GM23248 (cell line): ENCODE data around the gene USP6. TPM values are rescaled to one million over a fixed set of nuclear protein-coding genes. Genes with fewer than 3 reads are reported as not detected.
"Not testable (repeated sequence)": the region's sequence is repeated elsewhere in the genome, so short reads cannot be mapped to it uniquely, and the experiment has no call there.

ENCODE experiments used
- DNase-seq: peaks from one replicate; pipeline ENCODE4 v3.0.0-alpha.2; 2015
- H2AFZ ChIP-seq: fragments of 200-600 bp; sonication (generic); 2 replicates; pipeline ENCODE4 v1.6.1; 2016; ENCODE audit warnings: antibody characterized with exemption
- H3F3A ChIP-seq: fragments of 200-600 bp; sonication (generic); 2 replicates; pipeline ENCODE4 v1.6.1; 2016; ENCODE audit warnings: mild to moderate bottlenecking, antibody characterized with exemption, mixed run types; ENCODE audit not compliant: insufficient read depth
- H3K27ac ChIP-seq: fragments of 200-600 bp; sonication (generic); 2 replicates; pipeline ENCODE4 v1.5.1; 2016; ENCODE audit warnings: mild to moderate bottlenecking
- H3K27me3 ChIP-seq: fragments of 200-600 bp; sonication (generic); replicated peaks from 2 replicates; pipeline ENCODE4 v1.6.1; 2016; ENCODE audit warnings: mild to moderate bottlenecking; ENCODE audit not compliant: insufficient read depth
- H3K36me3 ChIP-seq: fragments of 200-600 bp; sonication (generic); 2 replicates; pipeline ENCODE4 v1.6.1; 2016; ENCODE audit warnings: low read depth, mild to moderate bottlenecking
- H3K4me1 ChIP-seq: fragments of 200-600 bp; sonication (generic); 2 replicates; pipeline ENCODE4 v1.6.1; 2016; ENCODE audit warnings: mild to moderate bottlenecking; ENCODE audit not compliant: insufficient read depth
- H3K4me2 ChIP-seq: fragments of 200-600 bp; sonication (generic); one replicate; pipeline ENCODE4 v1.6.1; 2016; ENCODE audit warnings: mild to moderate bottlenecking; ENCODE audit not compliant: unreplicated experiment
- H3K4me3 ChIP-seq: fragments of 200-600 bp; sonication (generic); 2 replicates; pipeline ENCODE4 v1.5.1; 2016; ENCODE audit warnings: mild to moderate bottlenecking
- H3K79me2 ChIP-seq: fragments of 200-600 bp; sonication (generic); 2 replicates; pipeline ENCODE4 v1.6.1; 2016; ENCODE audit warnings: mild to moderate bottlenecking; ENCODE audit not compliant: insufficient read depth
- H3K9ac ChIP-seq: fragments of 200-600 bp; sonication (generic); 2 replicates; pipeline ENCODE4 v1.6.1; 2016; ENCODE audit warnings: mild to moderate bottlenecking
- H3K9me2 ChIP-seq: fragments of 200-600 bp; sonication (generic); 2 replicates; pipeline ENCODE4 v1.6.1; 2016; ENCODE audit warnings: mixed run types, mild to moderate bottlenecking, moderate library complexity; ENCODE audit not compliant: insufficient read depth
- H3K9me3 ChIP-seq: fragments of 200-600 bp; sonication (generic); one replicate; pipeline ENCODE4 v1.6.1; 2017; ENCODE audit warnings: low read depth
- H4K20me1 ChIP-seq: fragments of 200-600 bp; sonication (generic); 2 replicates; pipeline ENCODE4 v1.6.0; 2016; ENCODE audit not compliant: insufficient read depth
- EZH2 ChIP-seq: fragments of 200-600 bp; sonication (generic); IDR thresholded peaks from 2 replicates; pipeline ENCODE4 v1.6.1; 2018; ENCODE audit warnings: antibody characterized with exemption, mild to moderate bottlenecking; ENCODE audit not compliant: insufficient read depth, poor library complexity, severe bottlenecking
- EZH2phosphoT487 ChIP-seq: fragments of 200-600 bp; sonication (generic); IDR thresholded peaks from 2 replicates; pipeline ENCODE4 v1.6.1; 2018; ENCODE audit warnings: antibody characterized with exemption, moderate library complexity, mild to moderate bottlenecking, low read depth; ENCODE audit not compliant: insufficient read depth
- WGBS, 2 experiments: methylation state at CpG; one replicate each; pipeline ENCODE4 v1.1.6; 2015 to 2017; ENCODE audit warnings: low lambda C conversion rate in 2 of 2, low coverage in 1 of 2; ENCODE audit errors: missing lambda C conversion rate in 2 of 2; 5-methylcytosine and 5-hydroxymethylcytosine counted together
- in situ Hi-C: fragments of 300-500 bp; cut with MboI; formaldehyde crosslinking; loops from 2 replicates; pipeline ENCODE4 v1.15.0; 2020
- polyA plus RNA-seq: library from polyadenylated mRNA; unstranded; fragments of >200 nt; fragmentation: Nextera tagmentation; extraction: Ambion mirVana; gene quantifications from 2 replicates; pipeline ENCODE4 v1.2.1, GENCODE V29; 2016
- total RNA-seq: library from RNA; depleted of rRNA; stranded (reverse); fragments of >200 nt; shearing (Covaris generic); gene quantifications from 2 replicates; pipeline ENCODE4 v1.2.3, GENCODE V29; 2014

The USP6 gene
- total and polyA plus RNA-seq, 2 experiments from 2014 or later: 0.25 TPM; not detected in 1

- no peaks in the 10 kb centered on the region for H3K9me2 ChIP-seq
- H3K4me3 ChIP-seq: no peak overlapping the region
- no peaks in the 10 kb centered on the region for H3K36me3 ChIP-seq
- H3K9me3 ChIP-seq: no peaks in the 10 kb centered on the region
- in situ Hi-C loops: no loop called here
- no peaks in the 10 kb centered on the region for H3K27me3 ChIP-seq
- H3F3A ChIP-seq: no peaks in the 10 kb centered on the region
- H3K9ac ChIP-seq: no peak overlapping the region
- DNase-seq: no peak
- no peak overlapping the region for H3K4me2 ChIP-seq
- H3K4me1 ChIP-seq: no peaks in the 10 kb centered on the region
- no peaks in the 10 kb centered on the region for H4K20me1 ChIP-seq
- no peak overlapping the region for H2AFZ ChIP-seq
- H3K27ac ChIP-seq: no peak overlapping the region
- no peaks in the 10 kb centered on the region for H3K79me2 ChIP-seq
- TF ChIP-seq EZH2phosphoT487: no peak
- 55 to 68% methylated on average over 13 to 17 of the region's 17 CpGs for WGBS, 2 experiments
Measured at GRCh38 chr17:5126719-5127488, 11.1 kb downstream of the USP6 start.

GRCh38 chr17:5127910-5128309 lies 12.1 kb downstream of the USP6 start:
- TF ChIP-seq EZH2phosphoT487 (no peak), EZH2 (no peak)
- DNase-seq: no peak
- no peak overlapping the region for H3K4me3 ChIP-seq
- in situ Hi-C loops: no loop called here
- H3K9ac ChIP-seq: no peak overlapping the region
- H3K4me2 ChIP-seq: no peak overlapping the region
- H3K79me2 ChIP-seq: no peaks in the 10 kb centered on the region
- no peaks in the 10 kb centered on the region for H3K36me3 ChIP-seq
- no peaks in the 10 kb centered on the region for H3K9me3 ChIP-seq
- no peaks in the 10 kb centered on the region for H4K20me1 ChIP-seq
- H3K27ac ChIP-seq: no peak overlapping the region
- H3K27me3 ChIP-seq: no peaks in the 10 kb centered on the region
- H2AFZ ChIP-seq: no peak overlapping the region
- H3K9me2 ChIP-seq: no peaks in the 10 kb centered on the region
- WGBS, 2 experiments: 16 to 23% methylated on average over 4 of the region's 4 CpGs
- H3K4me1 ChIP-seq: no peaks in the 10 kb centered on the region
- H3F3A ChIP-seq: no peaks in the 10 kb centered on the region

- H4K20me1 ChIP-seq, H3K36me3 ChIP-seq, in situ Hi-C loops, H3K4me3 ChIP-seq, H3K4me1 ChIP-seq, H3K9ac ChIP-seq, H3K4me2 ChIP-seq, H3K27me3 ChIP-seq, H3K9me3 ChIP-seq, H3K9me2 ChIP-seq, H3K27ac ChIP-seq, DNase-seq, H3K79me2 ChIP-seq, H3F3A ChIP-seq, H2AFZ ChIP-seq: not testable (repeated sequence)
- WGBS, 2 experiments: 54 to 72% methylated on average over 8 of the region's 8 CpGs
Measured at GRCh38 chr17:5128387-5128786, 12.6 kb downstream of the USP6 start.

GRCh38 chr17:5128905-5129535 lies 13.2 kb downstream of the USP6 start:
- no peak overlapping the region for H3K27ac ChIP-seq
- in situ Hi-C loops: no loop called here
- no peaks in the 10 kb centered on the region for H3K27me3 ChIP-seq
- H4K20me1 ChIP-seq: no peaks in the 10 kb centered on the region
- no peak overlapping the region for H3K4me3 ChIP-seq
- no peaks in the 10 kb centered on the region for H3K4me1 ChIP-seq
- H3K9ac ChIP-seq: no peak overlapping the region
- H3K9me3 ChIP-seq: no peaks in the 10 kb centered on the region
- no peaks in the 10 kb centered on the region for H3K79me2 ChIP-seq
- H3K36me3 ChIP-seq: no peaks in the 10 kb centered on the region
- TF ChIP-seq EZH2 (no peak), EZH2phosphoT487 (no peak)
- H3F3A ChIP-seq: no peaks in the 10 kb centered on the region
- H3K9me2 ChIP-seq: no peaks in the 10 kb centered on the region
- 61 to 70% methylated on average over 11 of the region's 11 CpGs for WGBS, 2 experiments
- no peak overlapping the region for H3K4me2 ChIP-seq
- H2AFZ ChIP-seq: no peak overlapping the region
- no peak for DNase-seq

GRCh38 chr17:5129770-5130169 lies 13.9 kb downstream of the USP6 start:
- H3K4me1 ChIP-seq, H3K27me3 ChIP-seq, H3K4me3 ChIP-seq, H3K9me3 ChIP-seq, H3F3A ChIP-seq, H3K27ac ChIP-seq, H3K9me2 ChIP-seq, in situ Hi-C loops, H3K79me2 ChIP-seq, H2AFZ ChIP-seq, DNase-seq, H3K36me3 ChIP-seq, H4K20me1 ChIP-seq, H3K4me2 ChIP-seq, H3K9ac ChIP-seq: not testable (repeated sequence)
- WGBS, 2 experiments: 61 to 63% methylated on average over 8 of the region's 8 CpGs

GRCh38 chr17:5130261-5130660 lies 14.4 kb downstream of the USP6 start:
- H3K36me3 ChIP-seq, H3K4me2 ChIP-seq, in situ Hi-C loops, H3K27me3 ChIP-seq, H3K79me2 ChIP-seq, H4K20me1 ChIP-seq, H2AFZ ChIP-seq, H3K9me2 ChIP-seq, H3K4me1 ChIP-seq, H3F3A ChIP-seq, H3K27ac ChIP-seq, H3K9ac ChIP-seq, H3K9me3 ChIP-seq, H3K4me3 ChIP-seq, DNase-seq: not testable (repeated sequence)
- WGBS, 2 experiments: 79 to 83% methylated on average over 10 of the region's 10 CpGs

- H3K9me3 ChIP-seq, H4K20me1 ChIP-seq, H2AFZ ChIP-seq, H3K27me3 ChIP-seq, H3K4me2 ChIP-seq, H3F3A ChIP-seq, H3K27ac ChIP-seq, DNase-seq, H3K36me3 ChIP-seq, H3K79me2 ChIP-seq, in situ Hi-C loops, H3K4me1 ChIP-seq, H3K9me2 ChIP-seq, H3K4me3 ChIP-seq, H3K9ac ChIP-seq: not testable (repeated sequence)
- 64 to 75% methylated on average over 5 of the region's 5 CpGs for WGBS, 2 experiments
Measured at GRCh38 chr17:5130687-5131086, 14.9 kb downstream of the USP6 start.
